Endodermal cell (in vitro differentiated cells): ENCODE results near the gene PRR29. TPM values are rescaled to one million over a fixed set of nuclear protein-coding genes. Genes with fewer than 3 reads are reported as not detected.

Source experiments
- DNase-seq: peaks from one replicate; pipeline ENCODE4 v3.0.0-alpha.2; 2017
- H3K27ac ChIP-seq: 2 replicates; pipeline ENCODE4 v1.5.1; 2013; ENCODE audit warnings: mild to moderate bottlenecking, low read depth, low read length, moderate library complexity
- H3K27me3 ChIP-seq: 2 replicates; pipeline ENCODE4 v1.6.1; 2013; ENCODE audit warnings: mild to moderate bottlenecking, low read length, moderate library complexity; ENCODE audit not compliant: insufficient read depth, control insufficient read depth, poor library complexity, severe bottlenecking
- H3K36me3 ChIP-seq: 2 replicates; pipeline ENCODE4 v1.7.0; 2013; ENCODE audit warnings: mild to moderate bottlenecking, low read length, moderate library complexity; ENCODE audit not compliant: control insufficient read depth, insufficient read depth
- H3K4me1 ChIP-seq: one replicate; pipeline ENCODE4 v1.7.0; 2013; ENCODE audit warnings: low read length; ENCODE audit not compliant: control insufficient read depth, insufficient read depth
- H3K4me3 ChIP-seq: 2 replicates; pipeline ENCODE4 v1.5.1; 2013; ENCODE audit warnings: mild to moderate bottlenecking, low read length, moderate library complexity
- H3K9ac ChIP-seq: 2 replicates; pipeline ENCODE4 v1.6.1; 2013; ENCODE audit warnings: mild to moderate bottlenecking, low read length, moderate library complexity; ENCODE audit not compliant: poor library complexity, severe bottlenecking; ENCODE audit errors: extremely low read depth
- H3K9me3 ChIP-seq: 2 replicates; pipeline ENCODE4 v1.6.1; 2013; ENCODE audit warnings: mild to moderate bottlenecking, low read length, moderate library complexity; ENCODE audit not compliant: control insufficient read depth
- H3K27ac Mint-ChIP-seq: 2 replicates; pipeline ENCODE4 v1.8.0; 2020; ENCODE audit warnings: mixed read lengths
- H3K27me3 Mint-ChIP-seq: 2 replicates; pipeline ENCODE4 v1.8.0; 2021; ENCODE audit warnings: mild to moderate bottlenecking, mixed read lengths; ENCODE audit not compliant: insufficient read depth
- H3K36me3 Mint-ChIP-seq: 2 replicates; pipeline ENCODE4 v1.8.0; 2020; ENCODE audit warnings: low read depth, mixed read lengths
- H3K4me1 Mint-ChIP-seq: 2 replicates; pipeline ENCODE4 v1.8.0; 2020; ENCODE audit warnings: mixed read lengths
- H3K4me3 Mint-ChIP-seq: 2 replicates; pipeline ENCODE4 v1.8.0; 2020; ENCODE audit warnings: mild to moderate bottlenecking, moderate library complexity, mixed read lengths
- H3K9me3 Mint-ChIP-seq: 2 replicates; pipeline ENCODE4 v1.8.0; 2020; ENCODE audit warnings: mild to moderate bottlenecking, mixed read lengths
- WGBS, 2 experiments: methylation state at CpG; one replicate each; pipeline versions ENCODE4 v1.1.5 to v1.1.7; 2013; ENCODE audit warnings: missing lambda C conversion rate in 2 of 2, mixed read lengths in 1 of 2; ENCODE audit not compliant: insufficient coverage in 1 of 2, insufficient read length in 1 of 2; 5-methylcytosine and 5-hydroxymethylcytosine counted together
- total RNA-seq, 2 donors: library from RNA; stranded (reverse); fragmentation: NEBNext Ultra II Directional in 1 of 2; extraction: Animal tissue kit (Norgen Biotek cat#: 25700) in 1 of 2; gene quantifications; 2 replicates in 1 of 2; 3 replicates in 1 of 2; pipeline ENCODE4 v1.2.1, GENCODE V29; 2021
- TF ChIP-seq, protein P1 (sequence below): fragments of 200-600 bp; sonication (generic); conservative IDR thresholded peaks from 2 replicates; pipeline ENCODE4 v1.5.0; 2021; ENCODE audit warnings: antibody characterized with exemption, mild to moderate bottlenecking

The PRR29 gene
- total RNA-seq, 2 donors from 2014 or later: 3.3 to 6.1 TPM

DNA sequence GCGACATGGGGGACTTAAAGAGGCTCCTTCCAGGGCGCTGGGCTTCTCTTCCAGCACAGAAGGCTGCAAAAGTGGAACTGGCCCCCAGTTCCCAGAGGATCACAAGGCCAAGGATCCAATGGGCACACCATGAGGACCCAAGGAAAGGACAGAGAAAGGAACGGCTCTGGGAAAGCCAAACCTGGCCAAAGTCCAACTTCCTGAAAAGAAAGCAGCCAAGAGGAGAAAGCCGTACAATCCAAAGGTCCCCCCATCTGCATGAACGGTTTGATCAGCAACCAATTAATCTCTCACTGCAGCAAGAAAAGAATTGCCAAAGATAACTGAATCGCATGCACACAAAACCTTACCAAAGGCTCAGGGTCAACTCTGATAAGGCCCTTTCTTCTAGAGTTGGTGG is 42.1 kb downstream of the PRR29 start:
- H3K9ac ChIP-seq: no peak overlapping the region
- H3K27ac Mint-ChIP-seq: no peak overlapping the region
- no peaks in the 10 kb centered on the region for H3K9me3 ChIP-seq
- TF ChIP-seq, protein P1, sequence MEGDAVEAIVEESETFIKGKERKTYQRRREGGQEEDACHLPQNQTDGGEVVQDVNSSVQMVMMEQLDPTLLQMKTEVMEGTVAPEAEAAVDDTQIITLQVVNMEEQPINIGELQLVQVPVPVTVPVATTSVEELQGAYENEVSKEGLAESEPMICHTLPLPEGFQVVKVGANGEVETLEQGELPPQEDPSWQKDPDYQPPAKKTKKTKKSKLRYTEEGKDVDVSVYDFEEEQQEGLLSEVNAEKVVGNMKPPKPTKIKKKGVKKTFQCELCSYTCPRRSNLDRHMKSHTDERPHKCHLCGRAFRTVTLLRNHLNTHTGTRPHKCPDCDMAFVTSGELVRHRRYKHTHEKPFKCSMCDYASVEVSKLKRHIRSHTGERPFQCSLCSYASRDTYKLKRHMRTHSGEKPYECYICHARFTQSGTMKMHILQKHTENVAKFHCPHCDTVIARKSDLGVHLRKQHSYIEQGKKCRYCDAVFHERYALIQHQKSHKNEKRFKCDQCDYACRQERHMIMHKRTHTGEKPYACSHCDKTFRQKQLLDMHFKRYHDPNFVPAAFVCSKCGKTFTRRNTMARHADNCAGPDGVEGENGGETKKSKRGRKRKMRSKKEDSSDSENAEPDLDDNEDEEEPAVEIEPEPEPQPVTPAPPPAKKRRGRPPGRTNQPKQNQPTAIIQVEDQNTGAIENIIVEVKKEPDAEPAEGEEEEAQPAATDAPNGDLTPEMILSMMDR: no peak
- no peak overlapping the region for H3K4me3 Mint-ChIP-seq
- peaks cover 3% of the 10 kb centered on the region for H3K36me3 ChIP-seq
- H3K4me3 ChIP-seq: no peak overlapping the region
- no peak overlapping the region for H3K27ac ChIP-seq
- 91 to 97% methylated on average over 4 to 6 of the region's 6 CpGs for WGBS, 2 experiments
- H3K4me1 Mint-ChIP-seq: peaks cover 8% of the 10 kb centered on the region
- no peaks in the 10 kb centered on the region for H3K27me3 Mint-ChIP-seq
- no peaks in the 10 kb centered on the region for H3K27me3 ChIP-seq
- peaks cover 28% of the 10 kb centered on the region for H3K36me3 Mint-ChIP-seq
- no peak for DNase-seq
- peaks cover 1% of the 10 kb centered on the region for H3K4me1 ChIP-seq
- H3K9me3 Mint-ChIP-seq: no peaks in the 10 kb centered on the region

DNA sequence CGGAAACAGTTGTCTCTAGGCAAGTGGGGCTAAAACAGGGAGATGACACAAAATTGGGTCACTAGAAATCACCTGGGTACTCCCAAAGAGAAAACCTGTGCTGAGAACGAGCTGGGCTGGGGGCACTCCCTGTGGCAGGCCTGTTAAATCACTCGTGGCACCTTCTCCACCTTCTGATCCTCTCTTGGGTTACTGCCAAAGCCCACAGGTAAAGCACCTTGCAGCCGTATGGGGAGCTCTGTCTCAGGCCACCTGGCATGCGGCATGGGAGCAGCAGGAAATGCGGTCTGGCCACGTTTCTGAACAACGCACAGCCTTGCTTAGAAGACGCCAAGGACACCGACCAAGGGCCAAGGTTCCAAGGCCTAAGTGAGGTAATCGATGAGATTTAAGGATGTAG is 43.8 kb downstream of the PRR29 start:
- no peak overlapping the region for H3K9ac ChIP-seq
- H3K4me1 ChIP-seq: no peaks in the 10 kb centered on the region
- WGBS, 2 experiments: 81 to 88% methylated on average over 11 of the region's 11 CpGs

DNA sequence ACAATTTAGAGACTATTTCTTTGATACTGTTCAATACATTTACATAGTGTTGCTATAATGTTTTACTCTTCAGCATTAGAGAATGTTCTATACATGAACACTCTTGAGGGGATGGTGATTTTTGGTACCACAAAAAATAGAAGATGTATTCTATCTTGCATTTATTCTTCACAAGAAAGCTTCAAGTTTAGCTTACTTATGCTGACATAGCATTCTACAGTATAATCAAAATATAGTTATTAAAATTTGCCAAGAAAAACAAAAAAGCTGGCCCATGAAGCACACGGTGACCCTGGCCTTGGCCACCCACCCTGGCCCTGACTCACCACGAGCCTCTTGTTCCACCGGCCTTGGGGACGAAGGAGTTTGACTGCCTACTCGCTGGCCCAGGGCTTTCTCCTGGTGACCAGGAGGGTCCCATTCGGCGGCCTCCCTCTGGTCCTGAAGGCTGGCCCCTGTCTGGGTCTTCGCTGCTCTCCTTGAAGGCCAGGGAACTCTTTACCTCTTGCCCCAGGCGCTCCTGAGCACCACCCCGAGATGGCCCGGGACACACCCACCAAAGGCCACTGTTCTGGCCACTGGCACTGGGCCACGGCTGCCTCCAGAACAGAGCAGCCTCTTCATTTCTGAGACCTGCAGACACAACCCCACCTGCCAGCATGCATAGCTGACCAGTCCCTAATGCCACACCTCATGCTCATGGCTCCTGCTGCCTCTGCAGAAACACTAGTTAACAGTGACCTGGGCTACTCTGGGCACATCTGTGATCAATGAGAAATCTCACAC is 44.7 kb downstream of the PRR29 start:
- H3K4me1 Mint-ChIP-seq: peaks cover 4% of the 10 kb centered on the region
- DNase-seq: no peak
- Histone ChIP-seq H3K9me3 (no peaks in the 10 kb centered on the region), H3K4me1 (no peaks in the 10 kb centered on the region), H3K27ac (no peak overlapping the region), H3K27me3 (no peaks in the 10 kb centered on the region), H3K36me3 (peaks cover 12% of the 10 kb centered on the region), H3K4me3 (no peak overlapping the region), H3K9ac (no peak overlapping the region)
- WGBS, 2 experiments: 94 to 96% methylated on average over 6 to 12 of the region's 12 CpGs
- no peak overlapping the region for H3K27ac Mint-ChIP-seq
- H3K36me3 Mint-ChIP-seq: peaks cover 45% of the 10 kb centered on the region
- H3K27me3 Mint-ChIP-seq: no peaks in the 10 kb centered on the region
- TF ChIP-seq, protein P1: no peak
- H3K9me3 Mint-ChIP-seq: no peaks in the 10 kb centered on the region
- H3K4me3 Mint-ChIP-seq: no peak overlapping the region

More for the DNA sequence above, 43.8 kb downstream of the PRR29 start:
- TF ChIP-seq, protein P1: no peak
- Mint-ChIP-seq H3K27ac (no peak overlapping the region), H3K27me3 (no peaks in the 10 kb centered on the region), H3K9me3 (no peaks in the 10 kb centered on the region), H3K36me3 (peaks cover 42% of the 10 kb centered on the region), H3K4me1 (peaks cover 4% of the 10 kb centered on the region), H3K4me3 (no peak overlapping the region)
- no peak for DNase-seq
- Histone ChIP-seq H3K27ac (no peak overlapping the region), H3K27me3 (no peaks in the 10 kb centered on the region), H3K4me3 (no peak overlapping the region), H3K36me3 (peaks cover 7% of the 10 kb centered on the region), H3K9me3 (no peaks in the 10 kb centered on the region)
